Stimulated activated CD4-positive, alpha-beta T cell treated with anti-CD3 and anti-CD28 coated beads, Interleukin-12 subunit alpha, Interleukin-12 subunit beta, amount 100 ng/mL, for 4 hours (primary cell): ENCODE measurements around the gene RPL22.

Experiments used
- DNase-seq: peaks from one replicate; pipeline ENCODE4 v3.0.0-alpha.2; 2020

The RPL22 gene

GRCh38 chr1:6171548-6172124, 27.8 kb downstream of the RPL22 start:
- no peak for DNase-seq

DNA sequence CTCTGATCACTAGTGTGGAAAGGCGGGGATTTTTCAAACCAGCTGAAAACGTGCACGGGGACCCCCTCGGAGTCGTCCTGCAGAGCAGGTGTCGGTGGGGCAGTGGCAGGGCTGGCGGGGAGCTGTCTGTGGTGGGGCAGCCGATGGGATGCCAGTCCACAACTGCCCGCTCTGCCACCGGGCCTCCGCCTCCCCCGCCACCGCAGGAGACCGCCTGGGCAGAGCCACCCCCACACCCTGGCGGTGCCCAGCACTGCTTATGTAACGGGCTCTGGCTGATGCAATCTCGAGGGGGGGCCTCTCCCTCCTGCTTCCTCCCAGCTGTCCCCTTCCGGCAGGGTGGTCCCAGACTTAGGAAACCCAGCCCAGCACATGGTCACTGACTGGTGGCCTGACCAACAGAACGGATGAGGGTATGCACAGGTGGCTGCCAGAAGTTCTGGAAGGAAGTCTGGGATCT, 28.6 kb downstream of the RPL22 start:
- no peak for DNase-seq

DNA sequence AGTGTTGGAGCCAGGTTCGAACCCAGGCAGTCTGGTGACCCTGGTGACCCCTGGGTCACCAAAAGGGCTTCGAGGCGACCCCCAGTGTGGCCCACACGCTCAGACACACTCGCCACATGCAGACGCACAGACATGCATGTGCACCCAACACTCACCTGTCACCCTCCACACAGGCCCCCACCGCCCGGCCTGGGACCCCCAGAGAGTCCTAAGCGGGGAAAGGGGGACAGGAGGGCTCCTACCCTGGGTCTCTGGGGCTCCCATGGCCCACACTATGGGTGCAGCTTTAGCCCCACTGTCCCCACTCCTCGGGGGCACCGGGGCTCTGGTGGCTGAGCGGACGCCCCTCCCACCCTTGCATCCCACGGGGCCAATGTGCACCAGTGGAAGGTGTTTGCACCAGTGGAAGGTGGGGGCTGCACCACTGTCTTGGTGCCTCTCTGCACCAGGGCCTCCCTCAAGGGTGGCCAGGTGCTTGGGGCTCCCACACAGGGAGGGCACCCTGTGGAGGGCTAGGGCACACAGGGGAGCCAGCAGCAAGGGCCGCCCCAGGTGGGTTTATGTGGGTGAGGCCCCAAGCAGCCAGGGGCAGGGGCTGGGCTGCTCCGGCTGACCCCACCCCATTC, 29.2 kb downstream of the RPL22 start:
- DNase-seq: no peak

- no peak for DNase-seq
These were observed 30.3 kb downstream of the RPL22 start for GRCh38 chr1:6168947-6169586.

DNA sequence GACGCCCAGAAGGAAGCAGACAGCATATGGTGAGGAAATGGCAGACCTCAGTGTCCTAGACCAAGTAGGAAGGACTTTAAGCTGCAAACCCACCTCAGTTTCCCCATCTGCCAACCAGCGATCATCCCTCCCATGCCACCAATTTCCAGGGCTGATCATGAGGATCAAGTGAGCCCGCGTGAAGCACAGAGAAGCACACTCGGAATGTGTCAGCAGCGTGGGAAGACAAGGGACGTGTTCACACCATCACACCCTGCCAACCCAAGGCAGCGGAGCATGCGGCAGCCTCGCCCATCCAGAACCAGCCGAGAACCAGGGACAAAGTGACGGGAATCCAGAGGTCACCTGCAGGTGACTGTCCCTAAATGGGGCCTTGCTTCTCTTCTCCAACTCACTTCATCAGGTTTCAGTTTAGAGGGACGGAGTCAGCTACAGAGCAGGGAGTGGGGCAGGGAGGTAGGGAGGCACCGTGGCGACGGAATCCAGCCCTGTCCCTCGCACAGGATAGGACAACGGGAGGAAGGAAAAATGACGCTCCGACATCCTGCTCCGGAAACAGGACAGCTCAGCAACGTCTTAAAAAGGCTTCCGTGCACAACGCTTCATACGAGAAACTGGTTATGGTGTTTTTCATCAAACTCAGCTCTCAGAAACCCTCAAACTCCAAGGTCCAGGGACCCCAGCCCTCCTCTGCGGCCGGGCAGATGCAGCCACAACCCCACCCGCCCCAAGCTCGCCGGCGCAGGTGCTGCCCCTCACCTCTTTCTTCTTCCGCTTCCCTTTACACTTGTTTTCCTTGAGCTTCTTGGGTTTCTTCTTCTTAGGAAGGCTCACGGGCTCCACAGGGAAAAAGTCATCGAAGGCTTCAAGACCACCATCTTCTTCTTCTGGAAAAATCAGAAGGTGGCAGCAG, 31.7 kb downstream of the RPL22 start:
- DNase-seq: no peak

DNA sequence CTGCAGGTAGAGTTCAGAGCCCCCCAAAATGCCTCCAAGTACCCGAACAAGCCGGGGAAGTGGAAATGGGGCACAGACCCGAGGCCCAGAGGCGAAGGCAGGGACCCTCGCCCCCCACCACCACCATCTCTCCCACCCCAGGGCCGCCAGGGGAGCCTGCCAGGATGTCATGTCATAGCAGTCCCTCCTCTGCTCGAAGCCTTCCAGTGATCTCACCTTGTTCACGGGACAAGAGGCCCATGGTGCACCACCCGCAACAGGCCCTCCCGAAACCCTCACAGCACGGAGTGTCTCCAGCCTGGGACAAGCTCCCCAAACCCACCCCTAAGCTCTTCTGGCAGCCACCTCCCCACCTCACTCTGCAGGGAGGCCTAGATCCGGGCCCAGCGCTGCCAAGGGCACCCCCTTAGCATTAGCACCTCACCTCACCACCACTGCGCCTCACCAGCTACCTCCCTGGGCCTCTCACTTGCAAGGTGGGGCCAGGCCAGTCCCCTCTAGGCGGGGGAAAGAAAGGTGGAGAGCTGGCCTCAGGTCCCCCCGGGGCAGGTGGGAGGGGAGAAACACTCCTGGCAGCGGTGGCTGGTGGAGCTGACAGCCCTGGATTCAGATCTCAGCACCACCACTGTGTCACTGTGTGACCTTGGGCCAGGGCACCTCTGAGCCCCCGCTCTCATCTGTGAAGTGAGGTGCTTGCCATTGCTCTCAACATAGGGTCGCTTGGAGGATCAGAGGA, 32.6 kb downstream of the RPL22 start:
- no peak for DNase-seq

GRCh38 chr1:6166221-6166620, 33.2 kb downstream of the RPL22 start:
- DNase-seq: no peak

DNA sequence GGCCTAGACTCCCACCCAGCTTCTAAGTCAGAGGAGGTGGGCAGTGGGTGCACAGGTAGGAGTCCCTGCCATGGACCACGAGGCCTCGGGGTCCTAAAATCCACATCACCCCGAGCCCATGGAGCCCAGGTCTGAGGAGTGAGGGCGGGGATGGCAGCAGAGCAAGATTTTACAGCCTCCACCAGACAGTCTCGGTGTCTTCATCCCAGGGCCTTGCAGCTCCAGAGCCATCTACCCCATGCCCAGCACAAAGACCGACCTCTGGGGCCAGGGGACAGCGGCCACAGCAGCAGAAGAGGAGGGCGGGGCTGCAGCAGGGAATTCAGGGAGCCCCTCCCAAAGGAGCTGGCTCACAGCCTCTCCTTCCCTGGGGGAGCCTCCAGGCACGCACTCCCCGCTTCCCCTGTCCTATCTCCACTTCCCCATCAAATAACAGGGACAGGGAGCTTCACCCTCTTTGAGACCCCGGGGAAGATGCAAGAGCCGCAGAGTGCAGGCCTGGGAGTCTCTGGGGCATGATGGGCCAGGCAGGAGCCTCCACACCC, 33.9 kb downstream of the RPL22 start:
- DNase-seq: no peak

- no peak for DNase-seq
These were observed 34.4 kb downstream of the RPL22 start for GRCh38 chr1:6165027-6165426.

DNA sequence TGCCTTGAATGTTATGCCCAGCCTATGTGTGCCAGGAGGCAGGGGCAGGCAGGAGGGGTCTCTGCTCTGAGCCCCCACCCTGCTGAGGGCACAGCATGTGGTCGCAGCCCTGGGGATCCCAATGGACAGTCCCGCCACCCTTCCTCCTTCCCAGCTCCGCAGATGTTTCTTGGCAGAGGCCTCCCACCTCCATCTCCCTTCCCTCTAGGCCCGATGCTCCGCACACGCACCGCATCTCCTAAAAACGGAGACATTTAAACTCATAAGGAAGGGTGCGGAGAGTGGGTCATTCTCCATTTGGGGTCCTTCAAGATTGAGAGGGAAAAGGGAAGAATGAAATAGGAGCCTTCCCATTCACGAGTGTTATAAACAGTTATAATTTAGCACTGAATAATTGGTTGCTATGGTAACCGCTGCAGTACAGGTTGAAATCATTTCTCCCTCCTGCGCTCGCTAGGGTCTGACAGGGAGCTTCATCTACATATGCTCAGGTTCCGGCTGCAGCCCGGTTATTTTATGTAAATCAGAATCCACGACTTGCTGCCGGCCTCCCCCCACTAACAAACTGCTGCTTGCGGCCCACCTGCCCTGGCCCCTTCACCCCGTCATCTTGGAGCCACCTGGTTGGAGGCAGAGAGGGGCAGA, 35.3 kb downstream of the RPL22 start:
- no peak for DNase-seq

DNA sequence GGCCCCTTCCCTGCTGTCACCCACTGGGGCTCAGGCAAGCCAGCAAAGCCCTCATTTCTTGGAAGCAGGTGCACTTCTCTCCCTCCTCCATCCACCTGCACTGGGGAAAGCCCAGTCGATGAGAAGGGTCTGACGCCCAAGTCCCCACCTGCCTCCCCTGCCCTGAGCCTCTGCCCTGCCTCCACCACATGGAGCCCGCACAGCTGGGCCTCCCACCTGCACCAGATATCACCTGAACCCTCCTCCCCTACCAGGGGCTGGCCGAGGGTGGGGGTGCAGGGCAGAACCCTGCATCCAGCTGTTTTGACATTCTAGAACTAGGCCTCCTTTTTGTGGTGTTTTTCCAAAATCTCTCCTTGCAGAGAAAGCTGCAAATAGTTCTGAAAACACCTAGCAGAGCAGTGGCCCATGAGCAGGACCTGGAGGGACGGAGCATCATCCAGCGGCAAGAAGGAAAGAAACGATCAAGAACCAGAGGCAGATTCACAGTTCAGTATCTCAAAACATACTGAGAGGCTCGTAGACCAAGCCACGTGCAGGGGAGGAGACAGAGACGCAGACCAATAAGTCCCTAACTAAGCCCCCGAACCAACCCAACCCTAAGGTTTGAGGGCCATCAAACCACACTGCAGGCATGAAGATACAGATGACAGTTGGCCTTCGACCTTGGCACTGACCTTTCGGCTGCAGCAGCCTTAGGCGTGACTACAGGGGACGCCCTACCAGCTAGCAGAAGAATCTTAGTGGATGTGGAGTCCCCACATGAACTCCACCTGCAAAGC, 36.0 kb downstream of the RPL22 start:
- DNase-seq: no peak

GRCh38 chr1:6162773-6163172, 36.6 kb downstream of the RPL22 start:
- DNase-seq: no peak

DNA sequence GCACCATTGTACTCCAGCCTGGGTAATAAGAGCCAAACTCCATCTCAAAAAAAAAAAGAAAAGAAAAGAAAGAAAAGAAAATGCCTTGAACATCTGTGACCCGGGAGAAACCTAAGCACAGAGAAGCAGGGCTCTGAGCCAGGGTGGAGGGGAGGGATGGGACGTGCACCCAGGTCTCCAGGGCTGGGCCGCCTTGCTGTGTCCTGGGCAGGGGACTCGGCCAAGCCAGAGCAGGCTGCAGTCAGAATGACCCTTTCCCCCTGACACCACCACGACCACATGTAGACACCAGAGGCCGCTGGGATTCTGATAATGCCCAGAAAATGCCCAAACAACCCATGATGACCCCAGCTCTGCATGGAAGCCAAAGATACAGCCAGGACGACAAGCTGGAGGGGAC, 37.1 kb downstream of the RPL22 start:
- no peak for DNase-seq

GRCh38 chr1:6158181-6158580, 41.2 kb downstream of the RPL22 start:
- DNase-seq: no peak

DNA sequence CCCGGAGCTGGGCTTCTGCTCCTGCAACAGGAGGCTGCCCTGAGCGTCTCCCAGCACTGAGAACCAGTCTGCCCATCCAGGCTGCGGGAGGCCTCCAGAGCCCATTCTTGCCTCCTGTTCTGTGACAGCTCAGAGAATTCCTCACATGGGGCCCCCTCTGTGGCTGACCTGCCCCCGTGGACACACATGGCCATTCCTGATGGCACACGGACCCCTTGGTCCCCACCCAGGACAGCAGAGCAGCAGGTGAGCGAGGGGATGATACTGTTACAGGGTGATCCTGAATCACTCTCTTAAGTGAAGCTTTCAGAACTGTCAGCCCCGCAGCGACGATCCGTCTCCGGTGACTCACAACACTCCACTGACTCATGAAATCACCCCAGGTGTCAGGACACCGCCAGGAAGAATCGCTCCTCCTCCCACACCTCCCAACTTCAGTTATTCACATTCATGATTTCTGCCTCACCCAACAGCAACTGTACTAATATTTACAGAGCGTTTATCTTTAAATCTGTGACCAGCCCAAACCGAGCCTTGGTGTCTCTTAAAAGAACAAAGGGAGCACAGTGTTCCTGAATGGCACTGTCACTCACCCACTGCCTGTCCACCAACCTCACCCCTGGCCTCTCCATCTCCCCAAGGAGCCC, 41.7 kb downstream of the RPL22 start:
- peak; percentile 22 for DNase-seq

DNA sequence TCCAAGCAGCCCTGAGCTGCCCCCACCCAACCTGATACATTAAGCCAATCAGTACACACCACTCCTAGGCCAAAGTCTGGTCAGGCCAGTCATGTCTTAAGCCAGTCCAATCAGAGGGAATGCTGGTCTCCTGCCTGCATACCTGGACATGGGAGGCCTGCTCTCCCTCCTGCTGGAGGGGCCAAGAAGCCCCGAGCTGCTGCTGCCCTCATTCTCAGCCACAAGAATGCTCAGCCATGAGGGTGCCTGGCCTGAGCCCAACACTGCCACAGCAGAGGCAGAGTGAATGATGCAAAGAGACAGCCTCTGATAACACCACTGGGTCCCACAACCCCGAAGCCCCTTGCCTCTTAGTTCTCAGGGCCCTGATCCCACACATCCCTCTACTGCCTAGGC, 42.3 kb downstream of the RPL22 start:
- no peak for DNase-seq

GRCh38 chr1:6154525-6155319, 44.7 kb downstream of the RPL22 start:
- DNase-seq: no peak

DNA sequence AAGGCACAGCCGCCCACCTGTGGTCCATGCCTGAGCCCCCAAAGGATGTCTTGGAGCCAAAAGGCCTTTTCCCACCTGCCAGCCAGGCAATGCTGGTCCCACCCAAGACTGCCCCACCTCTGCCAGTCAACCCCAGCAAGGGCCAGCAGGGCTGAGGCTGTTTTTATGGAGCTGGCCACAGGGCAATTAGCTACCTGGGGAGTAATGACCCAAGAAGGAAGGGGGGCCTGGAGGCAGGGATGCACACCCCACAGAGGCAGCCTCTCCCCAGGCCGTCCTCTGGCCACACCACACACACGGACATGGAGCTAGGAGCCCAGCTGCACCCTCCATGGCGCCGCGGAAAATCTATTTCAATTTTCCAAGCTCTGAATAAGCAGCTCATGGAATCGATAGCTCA, 46.5 kb downstream of the RPL22 start:
- DNase-seq: no peak

DNA sequence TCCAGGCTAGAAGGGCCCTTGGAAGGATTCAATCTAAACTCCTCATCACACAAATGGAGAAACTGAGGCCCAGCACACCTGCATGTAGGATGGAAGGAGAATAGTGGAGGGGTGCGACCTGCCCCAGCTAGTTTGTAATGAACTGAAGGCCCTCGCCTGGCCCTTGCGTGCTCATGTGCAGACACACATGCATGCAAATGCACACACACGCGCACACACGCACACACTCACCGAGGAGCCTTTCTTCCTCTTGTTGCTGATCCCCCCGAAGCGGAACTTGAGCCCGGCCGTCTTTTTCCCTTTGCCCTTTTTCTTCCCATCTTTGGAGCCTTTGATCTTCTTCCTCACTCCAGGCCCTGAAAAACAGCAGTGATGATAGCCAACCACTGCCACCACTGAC, 47.2 kb downstream of the RPL22 start:
- no peak for DNase-seq
